Smooth muscle cell (in vitro differentiated cells): Measurements from ENCODE around the gene PCBP3. TPM values are rescaled to one million over a fixed set of nuclear protein-coding genes. Genes with fewer than 3 reads are reported as not detected.

Experiments
- DNase-seq: peaks from one replicate; lab custom pipeline; 2025; ENCODE audit not compliant: unreplicated experiment; lab: John Stamatoyannopoulos, UW
- H2AFZ ChIP-seq: fragments of 200-600 bp; sonication (generic); 2 replicates; pipeline ENCODE4 v1.6.0; 2016; ENCODE audit warnings: antibody characterized with exemption, low read depth, mild to moderate bottlenecking
- H3F3A ChIP-seq: fragments of 200-600 bp; sonication (generic); 2 replicates; pipeline ENCODE4 v1.6.0; 2017; ENCODE audit warnings: antibody characterized with exemption, low read depth
- H3K27ac ChIP-seq: fragments of 200-600 bp; sonication (generic); 2 replicates; pipeline ENCODE4 v1.5.1; 2016; ENCODE audit warnings: low read depth, mild to moderate bottlenecking
- H3K27me3 ChIP-seq: fragments of 200-600 bp; sonication (generic); 2 replicates; pipeline ENCODE4 v1.6.1; 2016; ENCODE audit warnings: low read depth, mild to moderate bottlenecking
- H3K36me3 ChIP-seq: fragments of 200-600 bp; sonication (generic); 2 replicates; pipeline ENCODE4 v1.5.1; 2016; ENCODE audit warnings: low read depth
- H3K4me1 ChIP-seq: fragments of 200-600 bp; sonication (generic); 2 replicates; pipeline ENCODE4 v1.5.1; 2016; ENCODE audit warnings: low read depth
- H3K4me2 ChIP-seq: fragments of 200-600 bp; sonication (generic); 2 replicates; pipeline ENCODE4 v1.6.0; 2016; ENCODE audit warnings: mild to moderate bottlenecking
- H3K4me3 ChIP-seq: fragments of 200-600 bp; sonication (generic); 2 replicates; pipeline ENCODE4 v1.5.1; 2016; ENCODE audit warnings: mild to moderate bottlenecking
- H3K79me2 ChIP-seq: fragments of 200-600 bp; sonication (generic); 2 replicates; pipeline ENCODE4 v1.6.0; 2016; ENCODE audit warnings: low read depth, mild to moderate bottlenecking
- H3K9ac ChIP-seq: fragments of 200-600 bp; sonication (generic); 2 replicates; pipeline ENCODE4 v1.6.0; 2016; ENCODE audit warnings: low read depth
- H3K9me3 ChIP-seq: fragments of 200-600 bp; sonication (generic); replicated peaks from 2 replicates; pipeline ENCODE4 v1.5.1; 2016; ENCODE audit warnings: low read depth
- H4K20me1 ChIP-seq: fragments of 200-600 bp; sonication (generic); 2 replicates; pipeline ENCODE4 v1.6.0; 2016; ENCODE audit warnings: low read depth
- WGBS: methylation state at CpG from one replicate; pipeline ENCODE4 v1.1.7; 2016; ENCODE audit warnings: low lambda C conversion rate; 5-methylcytosine and 5-hydroxymethylcytosine counted together
- polyA plus RNA-seq: library from polyadenylated mRNA; unstranded; fragments of >200 nt; fragmentation: Nextera tagmentation; extraction: Ambion mirVana; gene quantifications from 2 replicates; pipeline ENCODE4 v1.2.1, GENCODE V29; 2016
- total RNA-seq: library from RNA; depleted of rRNA; stranded (reverse); fragments of >200 nt; gene quantifications from 2 replicates; pipeline ENCODE4 v1.2.3, GENCODE V29; 2014
- TF ChIP-seq, protein P1 (sequence below): fragments of 200-600 bp; sonication (generic); IDR thresholded peaks from 2 replicates; pipeline ENCODE4 v1.5.1; 2017; ENCODE audit warnings: borderline replicate concordance, mild to moderate bottlenecking, antibody characterized with exemption; ENCODE audit not compliant: insufficient read depth, poor library complexity, severe bottlenecking

PCBP3 gene
- total and polyA plus RNA-seq, 2 experiments from 2014 or later: 8.9 to 23.1 TPM

DNA sequence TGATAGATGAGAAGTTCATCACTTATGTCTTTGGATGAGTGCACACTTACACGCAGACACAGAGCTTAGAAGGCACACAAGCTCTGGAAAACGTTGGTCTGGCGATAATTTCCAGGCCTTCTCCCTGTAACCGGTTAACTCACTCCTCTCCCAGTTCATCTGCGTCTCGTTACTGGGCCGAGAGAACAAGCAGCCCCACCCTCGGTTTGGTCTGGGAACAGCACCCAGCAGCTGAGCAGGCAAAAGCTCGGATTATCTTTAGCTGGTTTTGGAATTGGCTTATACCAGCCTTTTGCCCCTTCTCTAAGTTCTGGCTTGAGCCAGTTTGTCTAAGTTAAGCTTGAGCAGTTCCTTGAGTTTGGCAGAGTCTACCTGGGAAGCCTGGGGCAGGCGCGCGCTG is 310.7 kb downstream of the PCBP3 start:
- Histone ChIP-seq H3K27me3 (no peaks in the 10 kb centered on the region), H3K4me1 (peaks cover 18% of the 10 kb centered on the region), H3K4me3 (no peak overlapping the region), H2AFZ (peak overlapping the region; percentile 78), H4K20me1 (no peaks in the 10 kb centered on the region), H3F3A (peaks cover 21% of the 10 kb centered on the region), H3K27ac (peak overlapping the region; percentile 83), H3K4me2 (peak overlapping the region; percentile 50), H3K9ac (no peak overlapping the region), H3K9me3 (no peaks in the 10 kb centered on the region), H3K36me3 (no peaks in the 10 kb centered on the region), H3K79me2 (no peaks in the 10 kb centered on the region)
- DNase-seq: no peak
- TF ChIP-seq, protein P1, sequence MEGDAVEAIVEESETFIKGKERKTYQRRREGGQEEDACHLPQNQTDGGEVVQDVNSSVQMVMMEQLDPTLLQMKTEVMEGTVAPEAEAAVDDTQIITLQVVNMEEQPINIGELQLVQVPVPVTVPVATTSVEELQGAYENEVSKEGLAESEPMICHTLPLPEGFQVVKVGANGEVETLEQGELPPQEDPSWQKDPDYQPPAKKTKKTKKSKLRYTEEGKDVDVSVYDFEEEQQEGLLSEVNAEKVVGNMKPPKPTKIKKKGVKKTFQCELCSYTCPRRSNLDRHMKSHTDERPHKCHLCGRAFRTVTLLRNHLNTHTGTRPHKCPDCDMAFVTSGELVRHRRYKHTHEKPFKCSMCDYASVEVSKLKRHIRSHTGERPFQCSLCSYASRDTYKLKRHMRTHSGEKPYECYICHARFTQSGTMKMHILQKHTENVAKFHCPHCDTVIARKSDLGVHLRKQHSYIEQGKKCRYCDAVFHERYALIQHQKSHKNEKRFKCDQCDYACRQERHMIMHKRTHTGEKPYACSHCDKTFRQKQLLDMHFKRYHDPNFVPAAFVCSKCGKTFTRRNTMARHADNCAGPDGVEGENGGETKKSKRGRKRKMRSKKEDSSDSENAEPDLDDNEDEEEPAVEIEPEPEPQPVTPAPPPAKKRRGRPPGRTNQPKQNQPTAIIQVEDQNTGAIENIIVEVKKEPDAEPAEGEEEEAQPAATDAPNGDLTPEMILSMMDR: peak; percentile 13
- 27% methylated on average over 12 of the region's 12 CpGs for WGBS

DNA sequence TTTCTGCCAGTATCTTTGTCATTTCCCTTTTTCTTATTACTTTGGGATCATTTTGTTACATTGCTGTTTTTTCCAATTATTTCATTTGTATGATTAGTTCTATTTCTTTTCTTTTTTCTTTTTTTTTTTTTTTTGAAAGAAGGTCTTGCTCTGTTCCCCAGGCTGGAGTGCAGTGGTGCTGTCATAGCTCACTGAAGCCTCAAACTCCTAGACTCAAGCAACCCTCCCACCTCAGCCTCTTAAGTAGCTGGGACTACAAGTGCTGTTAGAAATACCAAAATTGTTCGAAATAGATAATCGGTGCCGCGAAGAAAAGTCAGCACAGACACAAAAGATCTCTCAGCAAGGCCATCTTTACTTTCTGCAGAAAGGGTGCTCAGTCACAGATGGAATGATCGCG is 311.4 kb downstream of the PCBP3 start:
- no peak overlapping the region for H3K4me2 ChIP-seq
- H3K79me2 ChIP-seq: no peaks in the 10 kb centered on the region
- H3K9ac ChIP-seq: no peak overlapping the region
- H3K27ac ChIP-seq: peak overlapping the region; percentile 83
- H4K20me1 ChIP-seq: no peaks in the 10 kb centered on the region
- no peak overlapping the region for H3K4me3 ChIP-seq
- H2AFZ ChIP-seq: no peak overlapping the region
- no peak for DNase-seq
- WGBS: 89% methylated on average over 6 of the region's 6 CpGs
- H3K36me3 ChIP-seq: no peaks in the 10 kb centered on the region
- no peaks in the 10 kb centered on the region for H3K9me3 ChIP-seq
- peaks cover 21% of the 10 kb centered on the region for H3F3A ChIP-seq
- H3K4me1 ChIP-seq: peaks cover 18% of the 10 kb centered on the region
- TF ChIP-seq, protein P1: no peak
- H3K27me3 ChIP-seq: no peaks in the 10 kb centered on the region

DNA sequence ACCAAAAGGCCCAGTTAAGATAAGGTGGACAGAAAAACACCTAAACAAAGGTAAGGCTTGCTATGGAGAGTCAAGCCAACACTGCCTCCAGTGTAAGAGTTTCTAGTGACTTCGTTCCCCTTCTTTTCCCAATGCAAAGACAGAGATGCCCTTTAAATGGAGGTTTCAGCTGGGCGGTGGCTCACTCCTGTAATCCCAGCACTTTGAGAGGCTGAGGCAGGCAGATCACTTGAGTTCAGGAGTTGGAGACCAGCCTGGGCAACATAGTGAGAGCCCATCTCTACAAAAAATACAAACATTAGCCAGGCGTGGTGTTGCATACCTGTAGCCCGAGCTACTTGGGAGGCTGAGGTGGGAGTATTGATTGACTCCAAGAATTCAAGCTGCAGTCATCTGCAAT is 314.0 kb downstream of the PCBP3 start:
- 93% methylated on average over 4 of the region's 4 CpGs for WGBS
- no peak overlapping the region for H2AFZ ChIP-seq
- H3K9me3 ChIP-seq: no peaks in the 10 kb centered on the region
- no peaks in the 10 kb centered on the region for H4K20me1 ChIP-seq
- no peak overlapping the region for H3K4me2 ChIP-seq
- no peaks in the 10 kb centered on the region for H3K79me2 ChIP-seq
- no peak overlapping the region for H3K9ac ChIP-seq
- no peak for DNase-seq
- no peaks in the 10 kb centered on the region for H3K27me3 ChIP-seq
- H3F3A ChIP-seq: peaks cover 20% of the 10 kb centered on the region
- peaks cover 18% of the 10 kb centered on the region for H3K4me1 ChIP-seq
- TF ChIP-seq, protein P1: no peak
- no peak overlapping the region for H3K27ac ChIP-seq
- no peak overlapping the region for H3K4me3 ChIP-seq
- no peaks in the 10 kb centered on the region for H3K36me3 ChIP-seq

DNA sequence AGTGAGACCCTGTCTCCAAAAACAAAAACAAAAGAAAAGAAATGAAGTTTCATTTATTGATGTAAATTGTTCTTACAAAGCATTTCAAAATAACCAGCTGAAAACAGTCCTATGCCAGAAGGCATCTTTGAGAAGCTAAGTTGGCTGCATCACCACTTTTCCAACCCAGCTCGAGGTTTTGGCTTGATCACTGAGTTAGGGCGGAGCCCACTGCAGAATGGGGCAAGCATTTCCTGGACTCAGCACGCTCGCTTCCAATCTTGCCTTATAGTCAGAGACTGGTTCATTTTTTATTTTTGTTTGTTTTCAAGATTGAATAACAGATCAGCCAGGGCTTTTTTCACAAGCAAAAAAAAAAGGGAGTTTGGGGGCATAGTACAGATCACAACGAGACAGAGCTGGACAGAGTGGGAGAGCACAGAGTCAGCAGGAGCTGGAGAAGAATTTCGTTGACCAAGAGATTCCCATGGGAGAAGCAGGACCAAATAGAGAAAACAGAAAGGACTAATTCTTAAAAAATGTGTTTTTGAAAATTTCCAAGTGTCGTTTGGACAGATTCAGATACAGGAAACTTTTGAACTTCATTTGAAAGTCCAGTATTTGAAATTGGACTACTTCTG is 314.6 kb downstream of the PCBP3 start:
- Histone ChIP-seq H3K4me3 (no peak overlapping the region), H2AFZ (no peak overlapping the region), H3K27ac (no peak overlapping the region), H3K27me3 (no peaks in the 10 kb centered on the region), H3F3A (peaks cover 15% of the 10 kb centered on the region), H3K4me1 (peaks cover 15% of the 10 kb centered on the region), H4K20me1 (no peaks in the 10 kb centered on the region), H3K9me3 (no peaks in the 10 kb centered on the region), H3K36me3 (no peaks in the 10 kb centered on the region), H3K4me2 (no peak overlapping the region), H3K9ac (no peak overlapping the region), H3K79me2 (no peaks in the 10 kb centered on the region)
- TF ChIP-seq, protein P1: no peak
- 60% methylated on average over 7 of the region's 7 CpGs for WGBS
- DNase-seq: no peak
